Memory B cell (primary cell): Measurements from ENCODE around the gene CDH4.

ENCODE experiments used
- ATAC-seq: fragments of 150-1000 bp; cut with Tn5 transposase; 2 replicates; pipeline ENCODE4 v1.10.0; 2021; ENCODE audit warnings: low read depth, mild to moderate bottlenecking, moderate library complexity
- DNase-seq, 2 donors: peaks; one replicate each; pipeline ENCODE4 v3.0.0; 2022; ENCODE audit warnings: low spot score in 2 of 2
- H3K27ac Mint-ChIP-seq: one replicate; pipeline ENCODE4 v1.8.0; 2022; ENCODE audit warnings: mild to moderate bottlenecking, moderate library complexity, mixed read lengths
- H3K27me3 Mint-ChIP-seq: one replicate; pipeline ENCODE4 v1.8.0; 2022; ENCODE audit warnings: mixed read lengths
- H3K36me3 Mint-ChIP-seq: one replicate; pipeline ENCODE4 v1.8.0; 2022; ENCODE audit warnings: mild to moderate bottlenecking, mixed read lengths
- H3K4me1 Mint-ChIP-seq: one replicate; pipeline ENCODE4 v1.8.0; 2022; ENCODE audit warnings: mixed read lengths
- H3K4me3 Mint-ChIP-seq: one replicate; pipeline ENCODE4 v1.8.0; 2022; ENCODE audit warnings: mild to moderate bottlenecking, moderate library complexity, mixed read lengths
- H3K9me3 Mint-ChIP-seq: one replicate; pipeline ENCODE4 v1.8.0; 2022; ENCODE audit warnings: mixed read lengths

Gene CDH4

DNA sequence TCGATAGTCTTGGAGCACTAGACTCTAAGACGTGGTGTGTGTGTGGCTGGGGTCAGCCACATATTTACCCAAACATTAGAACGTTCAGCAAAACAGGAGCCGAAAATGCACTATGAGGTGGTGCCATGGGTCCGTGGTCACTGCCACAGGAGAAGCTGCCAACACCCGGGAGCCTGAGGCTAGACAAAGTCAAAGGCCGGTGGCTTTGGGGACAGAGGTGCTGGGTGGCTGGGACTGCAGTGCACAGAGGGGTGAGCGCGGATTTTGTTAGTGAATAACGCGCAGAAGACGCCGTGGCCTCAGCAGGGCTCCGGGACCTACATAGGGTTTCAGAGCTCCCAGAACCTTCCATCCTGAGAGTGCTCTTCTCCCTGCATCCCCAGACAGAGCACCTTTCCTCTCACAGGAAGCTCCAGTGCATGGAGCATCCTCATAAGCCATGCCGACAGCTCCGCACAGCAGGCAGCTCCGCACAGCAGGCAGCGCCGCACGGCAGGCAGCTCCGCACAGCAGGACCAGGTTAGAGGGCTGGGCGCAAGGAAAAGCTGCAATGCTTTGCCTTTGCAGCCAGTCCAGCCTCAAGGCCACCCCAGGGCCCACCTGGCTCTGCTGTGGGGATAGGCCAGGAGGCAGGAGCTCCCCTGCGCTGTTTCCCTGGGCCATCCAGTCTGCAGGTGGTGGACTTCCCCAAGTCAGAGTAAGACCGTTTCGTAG is 509.5 kb downstream of the CDH4 start:
- Mint-ChIP-seq H3K9me3 (no peaks in the 10 kb centered on the region), H3K27me3 (no peaks in the 10 kb centered on the region), H3K4me1 (no peaks in the 10 kb centered on the region), H3K36me3 (no peaks in the 10 kb centered on the region), H3K27ac (no peak overlapping the region), H3K4me3 (no peak overlapping the region)
- no peak for ATAC-seq
- DNase-seq = no peak

DNA sequence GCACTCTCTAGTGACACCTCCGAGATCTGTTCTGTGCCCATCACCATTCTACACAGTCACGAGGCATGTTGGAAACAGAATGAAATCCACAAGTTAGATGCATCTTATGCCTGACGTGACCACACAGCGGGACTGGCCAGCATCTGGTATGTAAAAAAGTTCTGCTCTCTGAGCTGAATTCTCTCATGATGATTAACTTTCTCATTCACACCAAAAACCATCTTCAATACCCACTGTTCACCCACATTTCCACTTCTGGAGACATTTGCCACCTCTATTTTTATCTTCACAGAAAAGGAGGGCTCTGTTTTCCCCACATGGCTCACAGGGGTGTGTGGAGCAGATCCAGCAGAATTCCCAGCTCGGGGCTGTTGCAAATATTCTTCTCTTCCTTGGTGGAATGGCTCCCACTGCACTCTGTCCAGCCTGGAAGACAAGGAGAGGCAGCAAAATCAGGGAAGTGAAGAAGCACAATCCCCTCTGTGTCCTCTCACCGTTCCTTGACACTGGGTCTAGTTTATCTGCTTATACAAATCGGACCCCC is 510.2 kb downstream of the CDH4 start:
- Mint-ChIP-seq H3K27ac (no peak overlapping the region), H3K4me3 (no peak overlapping the region), H3K4me1 (no peaks in the 10 kb centered on the region), H3K36me3 (no peaks in the 10 kb centered on the region), H3K27me3 (no peaks in the 10 kb centered on the region), H3K9me3 (no peaks in the 10 kb centered on the region)
- no peak for ATAC-seq
- DNase-seq = no peak

DNA sequence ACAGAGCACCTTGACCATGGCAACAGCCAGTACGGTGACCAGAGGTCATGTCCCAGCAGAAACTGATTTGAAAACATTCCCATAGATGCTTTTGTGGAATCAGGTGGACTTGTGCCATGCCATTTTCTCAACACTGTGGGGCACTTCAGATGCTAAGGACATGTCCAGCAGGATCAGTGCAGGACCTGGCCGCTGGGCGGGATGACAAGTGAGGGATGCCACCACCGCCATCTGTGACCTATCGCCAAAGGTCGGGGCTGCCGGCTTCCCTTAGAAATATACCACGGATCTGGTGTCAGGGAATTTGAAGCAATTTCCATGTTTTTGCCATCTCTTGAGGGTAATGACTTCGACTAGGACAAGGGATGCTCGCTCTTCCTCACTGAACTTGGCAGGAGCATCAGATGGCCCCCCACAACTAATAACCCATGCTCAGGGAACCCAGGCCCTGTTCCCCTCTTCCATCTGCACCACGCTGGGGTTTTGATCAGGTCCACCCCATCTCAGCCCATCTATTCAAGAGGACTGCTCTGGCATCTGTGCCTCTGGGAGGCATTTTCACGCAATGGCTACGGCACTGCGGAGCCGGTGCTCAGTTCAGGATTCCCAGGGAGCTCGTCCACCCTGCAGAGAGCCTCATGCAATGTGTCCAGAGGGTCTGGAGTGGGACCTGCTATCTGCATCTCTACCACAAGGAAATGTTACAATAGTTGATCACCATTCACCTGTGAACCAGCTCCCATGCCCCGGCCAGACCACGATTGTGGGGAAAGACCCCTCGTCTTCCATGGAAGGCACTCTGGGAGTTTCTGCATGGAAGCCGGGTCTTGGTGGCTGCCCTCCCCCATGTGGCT is 511.1 kb downstream of the CDH4 start:
- DNase-seq = no peak
- Mint-ChIP-seq H3K4me3 (no peak overlapping the region), H3K27me3 (no peaks in the 10 kb centered on the region), H3K27ac (no peak overlapping the region), H3K4me1 (no peaks in the 10 kb centered on the region), H3K36me3 (no peaks in the 10 kb centered on the region), H3K9me3 (no peaks in the 10 kb centered on the region)
- ATAC-seq = no peak

DNA sequence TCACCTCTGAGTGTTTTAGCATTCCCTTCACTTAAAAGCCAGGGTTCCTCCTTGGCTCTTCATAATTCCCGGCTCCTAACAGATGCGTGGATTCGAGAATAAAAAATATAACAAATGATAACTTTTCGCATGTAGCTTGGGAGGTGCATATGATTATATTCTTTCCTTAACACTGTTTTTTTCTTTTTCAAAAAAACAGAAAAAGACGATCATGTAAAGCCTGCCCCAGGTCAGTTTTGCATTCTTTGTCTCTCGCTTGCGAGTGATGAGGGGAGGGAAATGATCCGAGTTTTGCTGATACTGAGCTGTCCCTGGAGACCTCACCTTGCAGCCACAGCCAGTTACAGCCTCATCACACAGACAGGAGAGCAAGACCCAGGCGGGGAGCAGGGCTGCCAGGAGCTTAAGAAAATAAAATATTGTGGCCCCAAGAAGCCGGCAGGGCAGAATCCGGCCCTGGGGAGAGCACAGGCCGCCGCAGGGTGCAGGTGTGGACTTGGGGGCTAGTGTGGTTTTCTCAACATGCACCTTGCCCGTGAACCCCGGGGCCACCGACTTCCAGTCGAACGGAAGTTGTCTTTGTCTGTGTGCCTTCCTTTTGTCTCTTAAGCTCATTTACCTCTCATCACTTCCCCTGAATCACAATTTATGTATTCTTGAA is 511.8 kb downstream of the CDH4 start:
- DNase-seq (no peak), ATAC-seq (no peak)
- Mint-ChIP-seq H3K27ac (no peak overlapping the region), H3K4me3 (no peak overlapping the region), H3K27me3 (no peaks in the 10 kb centered on the region), H3K9me3 (no peaks in the 10 kb centered on the region), H3K4me1 (no peaks in the 10 kb centered on the region), H3K36me3 (no peaks in the 10 kb centered on the region)

DNA sequence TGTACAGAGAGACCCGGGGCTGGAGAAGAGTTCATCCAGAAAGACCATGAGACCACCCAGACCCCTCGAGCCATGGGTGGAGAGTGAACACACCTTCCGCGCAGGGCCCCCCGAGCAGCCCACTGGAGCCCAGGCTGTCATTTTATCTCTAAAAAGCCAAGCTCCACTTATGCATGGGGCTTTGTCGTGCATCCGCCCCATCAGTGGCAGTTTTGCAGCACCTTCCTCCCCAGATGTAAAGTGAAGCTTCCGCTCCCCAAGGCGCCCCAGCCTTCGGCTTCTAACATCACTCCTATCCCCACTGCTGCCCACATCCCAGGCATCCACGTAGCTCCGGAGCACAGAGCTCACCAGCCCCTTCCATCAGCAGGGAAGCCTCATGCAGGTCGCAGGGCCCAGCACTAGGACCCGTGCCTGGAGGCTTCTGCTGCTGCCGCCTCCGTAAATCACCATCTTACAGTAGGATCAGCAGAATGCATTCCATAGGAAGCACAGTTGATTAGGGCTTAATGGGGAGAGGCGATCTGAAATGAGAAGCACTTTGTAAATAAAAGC is 512.5 kb downstream of the CDH4 start:
- no peaks in the 10 kb centered on the region for H3K27me3 Mint-ChIP-seq
- ATAC-seq (no peak), DNase-seq (no peak)
- H3K4me3 Mint-ChIP-seq = no peak overlapping the region
- H3K27ac Mint-ChIP-seq = no peak overlapping the region
- no peaks in the 10 kb centered on the region for H3K9me3 Mint-ChIP-seq
- no peaks in the 10 kb centered on the region for H3K4me1 Mint-ChIP-seq
- H3K36me3 Mint-ChIP-seq = no peaks in the 10 kb centered on the region

DNA sequence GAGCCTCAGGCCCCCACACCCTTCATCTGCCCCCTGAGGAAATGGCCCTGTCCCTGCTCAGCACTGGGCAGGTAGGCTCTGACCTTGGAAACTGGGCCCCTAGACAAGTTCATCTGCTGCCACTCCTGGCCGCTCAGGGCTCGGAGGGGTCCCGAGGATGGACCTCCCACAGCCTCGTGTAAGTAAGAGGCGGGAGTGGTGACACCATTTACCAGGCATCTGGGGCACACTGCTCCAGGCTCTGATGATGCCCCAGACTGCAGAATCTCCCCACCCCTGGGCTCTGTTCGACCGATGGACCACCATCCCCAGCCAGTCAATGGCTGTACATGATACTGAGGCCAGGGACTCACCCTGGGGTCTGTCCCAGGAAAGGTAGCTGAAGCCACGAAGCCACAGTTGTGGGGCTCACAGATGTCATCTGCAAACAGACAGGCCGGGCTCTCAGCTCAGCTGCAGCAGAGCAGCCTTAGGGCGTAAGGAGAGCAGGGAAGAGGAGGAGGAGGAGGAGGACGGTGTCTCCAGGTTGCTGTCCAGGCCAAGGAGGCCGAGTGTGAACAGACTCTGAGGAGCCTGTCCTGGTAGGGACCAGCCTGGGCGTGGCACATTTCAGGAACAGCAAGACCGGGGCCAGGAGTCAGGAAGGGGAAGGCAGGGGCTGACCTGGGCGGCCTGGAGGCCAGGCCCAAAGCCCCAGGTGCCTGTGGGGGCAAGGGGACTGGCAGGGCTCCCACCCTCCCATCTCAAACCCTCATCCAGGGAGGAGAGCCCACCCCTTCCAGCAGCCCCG is 513.2 kb downstream of the CDH4 start:
- Mint-ChIP-seq H3K4me1 (no peaks in the 10 kb centered on the region), H3K9me3 (no peaks in the 10 kb centered on the region), H3K27ac (no peak overlapping the region), H3K4me3 (no peak overlapping the region), H3K27me3 (no peaks in the 10 kb centered on the region), H3K36me3 (no peaks in the 10 kb centered on the region)
- ATAC-seq = no peak
- DNase-seq = no peak

DNA sequence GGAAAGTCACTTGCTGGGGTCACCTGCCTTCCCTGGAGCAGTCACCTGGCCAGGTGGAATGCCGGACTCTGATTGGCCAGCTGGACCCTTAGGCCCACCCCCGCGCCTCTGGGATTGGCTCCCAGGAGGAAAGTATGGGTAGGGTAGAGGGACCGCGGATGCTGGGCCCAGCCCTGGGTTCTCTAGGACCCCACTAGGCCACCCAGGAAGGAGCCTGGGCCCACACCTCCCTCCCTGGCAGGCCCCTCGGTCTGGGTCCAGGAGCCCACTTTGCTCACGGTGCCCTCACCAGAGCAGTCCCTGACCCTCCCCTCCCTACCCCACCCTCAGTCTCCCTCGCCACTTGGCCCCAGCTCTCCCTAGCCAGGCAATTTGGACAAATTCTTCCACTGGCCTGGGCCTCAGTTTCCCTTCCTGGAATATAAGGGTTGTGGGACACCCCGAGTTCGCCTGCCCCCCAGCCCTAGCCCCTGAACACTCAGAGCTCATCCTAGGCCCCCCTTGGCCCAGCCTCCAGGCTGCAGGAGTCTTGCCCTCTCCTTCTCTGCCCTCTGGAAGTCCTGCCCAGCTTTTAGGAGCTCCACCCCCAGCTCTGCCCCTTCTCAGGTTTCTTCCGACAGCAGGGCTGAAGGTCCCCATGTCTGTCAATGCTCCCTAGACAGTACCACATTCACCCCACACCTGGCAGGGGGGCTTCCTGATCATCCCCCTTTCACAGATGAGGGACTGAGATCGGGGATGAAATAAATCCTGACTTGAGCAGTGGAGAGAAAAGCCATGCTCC is 514.0 kb downstream of the CDH4 start:
- Mint-ChIP-seq H3K9me3 (no peaks in the 10 kb centered on the region), H3K4me1 (no peaks in the 10 kb centered on the region), H3K36me3 (no peaks in the 10 kb centered on the region), H3K4me3 (no peak overlapping the region), H3K27me3 (no peaks in the 10 kb centered on the region), H3K27ac (no peak overlapping the region)
- DNase-seq = no peak
- no peak for ATAC-seq

DNA sequence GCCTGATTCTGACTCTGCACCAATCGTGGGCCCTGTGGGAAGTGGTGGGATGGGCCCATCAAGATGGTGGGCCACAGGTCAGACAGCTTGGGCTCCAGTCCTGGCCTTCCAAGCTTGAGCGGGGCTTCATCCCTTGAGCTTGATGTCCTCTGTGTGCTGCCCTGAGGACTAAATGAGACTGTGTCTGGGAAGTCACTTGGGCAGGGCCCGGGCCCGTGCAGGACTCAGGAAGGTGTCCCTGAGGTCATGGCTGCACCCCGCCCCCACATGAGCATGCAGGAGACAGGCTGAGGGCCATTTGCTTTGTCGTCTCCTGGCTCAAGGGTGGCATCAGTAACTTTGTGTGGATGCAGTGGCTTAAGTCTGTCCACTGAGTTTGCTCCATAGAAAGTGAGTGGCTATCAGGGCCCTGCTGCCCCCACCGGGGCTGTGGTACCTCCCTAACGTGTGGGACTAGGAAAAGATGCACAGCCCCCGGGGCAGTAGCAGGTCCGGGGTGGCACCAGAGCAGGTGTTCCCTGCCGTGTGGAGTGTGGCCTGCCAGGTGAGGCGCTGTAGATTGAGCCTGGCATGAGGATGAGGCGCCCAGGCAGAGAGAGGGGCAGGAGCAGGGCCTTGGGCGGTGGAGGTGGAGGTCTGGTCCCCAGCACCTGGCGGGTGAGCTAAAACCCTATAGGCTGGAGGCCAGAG is 515.0 kb downstream of the CDH4 start:
- H3K9me3 Mint-ChIP-seq = no peaks in the 10 kb centered on the region
- no peak overlapping the region for H3K4me3 Mint-ChIP-seq
- DNase-seq = no peak
- no peaks in the 10 kb centered on the region for H3K27me3 Mint-ChIP-seq
- H3K27ac Mint-ChIP-seq = no peak overlapping the region
- ATAC-seq = no peak
- no peaks in the 10 kb centered on the region for H3K4me1 Mint-ChIP-seq
- no peaks in the 10 kb centered on the region for H3K36me3 Mint-ChIP-seq

DNA sequence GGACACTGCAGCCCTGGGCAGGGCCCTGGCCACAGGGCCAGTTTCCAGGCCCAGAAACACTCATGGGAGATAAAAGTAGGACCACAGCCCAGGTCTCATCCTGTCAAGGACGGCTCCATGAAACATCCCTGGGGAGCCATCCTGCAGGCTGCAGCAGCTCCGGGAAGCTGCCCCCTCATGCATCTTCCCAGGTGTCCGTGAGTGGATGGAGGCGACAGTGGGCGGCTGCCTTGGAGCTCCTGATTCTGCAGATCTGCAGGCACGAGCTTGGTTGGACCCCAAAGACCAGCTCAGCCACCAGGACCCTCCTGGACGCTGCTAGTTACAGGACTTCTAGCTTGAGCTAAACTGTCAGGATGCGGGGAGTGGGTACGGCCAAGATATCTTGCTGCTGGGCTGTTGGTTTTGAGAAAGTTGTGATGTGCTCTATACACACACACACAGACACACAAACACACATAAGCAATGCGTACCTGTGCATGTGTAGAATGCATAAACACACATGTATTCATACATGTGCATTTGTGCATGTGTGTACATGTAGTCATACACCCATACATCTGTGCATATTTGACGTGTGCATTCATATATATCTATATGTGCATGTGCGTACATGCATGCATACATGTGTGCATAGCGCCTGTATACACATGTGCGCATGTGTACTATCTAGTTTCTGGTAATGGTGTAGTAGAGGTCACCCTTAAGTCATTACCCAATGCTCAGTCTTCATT is 515.9 kb downstream of the CDH4 start:
- Mint-ChIP-seq H3K4me3 (no peak overlapping the region), H3K27me3 (no peaks in the 10 kb centered on the region), H3K9me3 (no peaks in the 10 kb centered on the region), H3K27ac (no peak overlapping the region), H3K4me1 (no peaks in the 10 kb centered on the region), H3K36me3 (no peaks in the 10 kb centered on the region)
- ATAC-seq (no peak), DNase-seq (no peak)

DNA sequence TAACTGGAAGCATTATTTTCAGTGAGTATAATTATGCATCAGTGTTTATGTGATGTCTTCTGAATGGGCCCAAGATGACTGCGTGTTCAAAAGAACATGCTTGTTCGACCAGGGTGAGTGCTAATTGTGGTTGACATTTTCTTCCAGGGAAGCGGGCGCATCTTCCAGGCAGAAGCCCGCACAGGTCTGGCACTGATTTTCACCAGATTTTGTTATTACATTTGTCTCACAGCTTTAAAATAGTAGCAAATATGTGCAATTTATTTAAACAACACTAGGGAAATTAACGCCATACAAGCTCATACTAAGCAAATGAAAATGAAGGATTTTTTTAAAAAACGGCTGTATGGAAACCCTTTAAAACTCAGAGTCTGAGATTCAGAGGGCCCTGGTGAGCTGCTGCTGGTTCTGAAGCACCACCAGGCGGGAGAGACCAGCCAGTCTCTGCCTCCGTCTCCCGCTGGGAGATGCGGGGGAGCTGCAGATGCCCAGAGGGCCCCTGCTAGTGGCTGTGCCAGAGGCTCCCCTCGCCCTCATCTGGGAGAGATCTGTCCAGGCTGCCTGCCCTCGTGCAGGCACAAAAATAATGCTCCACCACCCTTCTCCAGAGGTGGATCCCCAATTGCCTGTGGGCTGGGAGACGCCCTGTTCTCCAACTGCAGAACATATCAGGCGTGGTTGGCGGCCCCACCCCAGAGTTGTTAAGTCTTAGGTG is 516.7 kb downstream of the CDH4 start:
- ATAC-seq (no peak), DNase-seq (no peak)
- no peak overlapping the region for H3K4me3 Mint-ChIP-seq
- no peaks in the 10 kb centered on the region for H3K36me3 Mint-ChIP-seq
- no peak overlapping the region for H3K27ac Mint-ChIP-seq
- no peaks in the 10 kb centered on the region for H3K27me3 Mint-ChIP-seq
- H3K4me1 Mint-ChIP-seq = no peaks in the 10 kb centered on the region
- no peaks in the 10 kb centered on the region for H3K9me3 Mint-ChIP-seq

DNA sequence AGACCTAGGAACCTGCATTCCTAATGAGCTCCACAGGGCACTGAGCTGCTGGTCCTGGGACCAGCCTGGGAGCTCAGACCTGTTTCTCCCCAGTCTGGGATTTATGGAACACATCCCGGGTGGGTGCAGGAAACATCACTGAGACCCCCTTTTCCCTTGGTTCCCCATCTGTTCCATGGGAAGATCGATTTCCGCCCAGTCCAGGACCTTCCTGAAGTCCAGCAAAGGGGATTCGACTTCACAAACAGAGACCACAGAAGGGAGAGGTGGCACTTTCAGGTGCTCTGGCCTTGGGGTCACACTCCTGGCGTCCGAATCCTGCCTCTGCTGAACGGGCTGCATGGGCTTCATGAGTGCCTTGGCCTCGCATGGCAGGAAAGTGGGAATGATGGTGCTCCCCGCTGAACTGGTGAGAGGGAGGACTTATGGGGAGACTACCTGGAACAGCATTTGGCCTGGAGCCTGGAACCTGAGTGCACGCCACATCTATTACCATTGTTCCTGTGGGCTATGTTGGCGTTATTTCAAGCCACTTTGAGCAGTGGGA is 517.3 kb downstream of the CDH4 start:
- Mint-ChIP-seq H3K27ac (no peak overlapping the region), H3K9me3 (no peaks in the 10 kb centered on the region), H3K4me3 (no peak overlapping the region), H3K27me3 (no peaks in the 10 kb centered on the region), H3K4me1 (no peaks in the 10 kb centered on the region), H3K36me3 (no peaks in the 10 kb centered on the region)
- ATAC-seq (no peak), DNase-seq (no peak)
